Measurements from ENCODE around the gene STARD3. TPM values are rescaled to one million over a fixed set of nuclear protein-coding genes. Genes with fewer than 3 reads are reported as not detected.
A peak's percentile ranks its signal among the peaks of the same experiment; 100 is the strongest.

STARD3 gene
- total RNA-seq, 1 experiment from 2014 or later = 61.8 TPM

DNA sequence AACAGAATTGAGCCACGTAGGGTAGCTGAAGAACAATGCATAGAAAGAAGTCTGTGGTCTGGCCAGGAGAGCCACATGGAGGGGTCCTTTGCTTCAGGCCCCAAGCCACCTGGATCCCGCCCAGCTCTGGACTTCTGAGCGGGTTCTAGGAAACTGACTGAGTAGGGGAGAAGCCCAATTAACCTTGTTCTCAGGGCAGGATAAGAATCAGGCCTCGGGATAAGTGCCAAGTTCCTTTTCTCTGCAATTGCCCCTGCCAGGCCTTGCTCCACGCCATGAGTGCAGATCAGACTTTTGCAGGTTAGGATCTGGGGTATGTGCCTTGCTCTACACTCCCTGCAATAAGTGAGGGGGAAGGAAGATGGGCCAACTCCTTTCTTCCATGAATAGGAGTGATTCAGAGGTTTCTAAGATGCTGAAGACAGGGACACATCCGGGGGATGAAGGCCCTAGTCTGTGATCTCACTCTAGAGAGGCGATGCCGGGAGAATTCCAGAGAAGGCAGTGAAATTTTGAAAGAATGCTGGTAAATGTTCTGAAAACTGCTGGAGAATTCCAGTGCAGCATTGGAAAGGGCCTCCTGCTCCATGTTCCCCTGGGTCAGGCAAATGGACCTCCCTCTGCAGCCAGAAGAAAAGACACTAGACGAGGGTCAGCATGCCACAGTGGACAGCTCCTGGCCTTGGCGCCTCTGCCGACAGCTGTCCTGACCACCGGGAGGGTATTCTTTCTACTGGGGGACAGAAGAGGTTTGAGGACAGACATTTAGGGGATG, 35.0 kb upstream of the STARD3 start:
- Histone ChIP-seq H3K4me3 (no peak overlapping the region), H3K36me3 (no peaks in the 10 kb centered on the region), H3K9me3 (no peaks in the 10 kb centered on the region), H3K27me3 (peaks cover 97% of the 10 kb centered on the region)
- DNase-seq = no peak

DNA sequence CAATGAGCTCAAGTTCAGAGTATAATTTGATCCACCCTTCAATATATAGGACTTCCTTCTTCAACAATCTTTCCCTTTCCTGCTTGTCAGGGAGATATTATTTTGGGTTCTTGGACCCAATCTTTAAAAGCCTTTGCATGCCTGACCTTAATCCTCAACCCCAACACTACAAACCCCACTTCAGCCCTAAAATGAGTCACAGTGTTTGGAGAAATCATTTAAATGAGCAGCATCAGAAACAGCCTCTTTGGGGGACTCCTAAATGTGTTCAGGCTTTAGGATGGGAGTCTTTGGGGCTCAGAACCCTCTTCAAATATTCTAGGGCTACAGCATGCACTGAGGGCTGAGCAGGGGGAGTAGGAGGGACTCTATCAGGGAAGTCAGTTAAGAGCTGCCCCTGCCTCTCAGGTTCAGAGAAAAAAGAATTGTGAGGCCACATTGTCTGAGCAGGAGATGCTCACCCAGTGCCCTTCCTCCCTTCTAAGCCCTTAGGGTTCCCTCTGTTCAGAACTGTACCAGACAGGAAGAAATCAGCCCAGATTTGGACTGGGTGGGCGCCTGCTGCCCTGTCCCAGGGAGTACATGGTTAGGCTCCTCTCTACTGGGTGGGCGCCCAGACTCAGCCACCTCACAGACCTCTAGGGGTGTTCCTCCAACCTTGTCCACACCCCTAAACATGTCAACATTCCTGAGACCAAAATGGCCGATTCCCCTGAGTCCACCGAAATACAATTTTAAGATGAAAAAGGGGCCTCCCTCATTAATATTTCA, 34.2 kb upstream of the STARD3 start:
- DNase-seq = no peak
- Histone ChIP-seq H3K4me3 (no peak overlapping the region), H3K36me3 (no peaks in the 10 kb centered on the region), H3K27me3 (peaks cover 98% of the 10 kb centered on the region), H3K9me3 (no peaks in the 10 kb centered on the region)

DNA sequence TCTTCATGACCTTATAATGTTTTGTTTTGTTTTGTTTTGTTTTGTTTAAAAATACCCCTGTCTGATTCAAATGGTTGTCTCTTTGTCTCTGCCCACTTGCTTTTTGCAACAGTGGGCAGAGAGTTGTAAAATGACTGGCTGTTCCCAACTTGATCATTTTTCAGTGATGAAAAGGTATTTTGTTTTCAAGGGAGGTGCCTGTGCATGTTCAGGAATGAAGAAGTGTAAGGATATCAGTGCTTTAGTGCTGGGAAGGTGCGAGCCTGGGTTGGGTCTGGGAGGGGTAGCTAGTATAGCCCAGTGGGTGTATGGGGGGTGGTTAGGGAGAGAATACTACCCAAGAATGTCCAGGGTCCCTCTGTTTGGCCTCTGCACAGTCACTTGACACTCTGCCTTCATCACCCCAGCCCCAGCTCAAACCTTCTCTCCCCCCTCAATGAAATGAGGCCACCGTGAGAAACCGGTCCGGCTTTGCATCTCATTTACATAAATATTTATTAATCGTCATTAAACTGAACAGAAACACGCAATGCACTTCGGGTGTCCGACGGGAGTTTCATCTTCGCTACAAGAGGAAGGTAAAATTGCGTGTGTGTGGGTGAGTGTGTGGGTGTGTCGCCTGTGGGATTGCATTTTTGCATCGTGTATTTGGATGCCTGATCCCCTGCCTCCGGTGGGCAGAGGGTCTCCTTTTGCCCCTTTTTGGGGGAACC, 33.5 kb upstream of the STARD3 start:
- H3K27me3 ChIP-seq = peaks cover 98% of the 10 kb centered on the region
- DNase-seq = no peak
- no peak overlapping the region for H3K4me3 ChIP-seq
- no peaks in the 10 kb centered on the region for H3K36me3 ChIP-seq
- H3K9me3 ChIP-seq = no peaks in the 10 kb centered on the region

DNA sequence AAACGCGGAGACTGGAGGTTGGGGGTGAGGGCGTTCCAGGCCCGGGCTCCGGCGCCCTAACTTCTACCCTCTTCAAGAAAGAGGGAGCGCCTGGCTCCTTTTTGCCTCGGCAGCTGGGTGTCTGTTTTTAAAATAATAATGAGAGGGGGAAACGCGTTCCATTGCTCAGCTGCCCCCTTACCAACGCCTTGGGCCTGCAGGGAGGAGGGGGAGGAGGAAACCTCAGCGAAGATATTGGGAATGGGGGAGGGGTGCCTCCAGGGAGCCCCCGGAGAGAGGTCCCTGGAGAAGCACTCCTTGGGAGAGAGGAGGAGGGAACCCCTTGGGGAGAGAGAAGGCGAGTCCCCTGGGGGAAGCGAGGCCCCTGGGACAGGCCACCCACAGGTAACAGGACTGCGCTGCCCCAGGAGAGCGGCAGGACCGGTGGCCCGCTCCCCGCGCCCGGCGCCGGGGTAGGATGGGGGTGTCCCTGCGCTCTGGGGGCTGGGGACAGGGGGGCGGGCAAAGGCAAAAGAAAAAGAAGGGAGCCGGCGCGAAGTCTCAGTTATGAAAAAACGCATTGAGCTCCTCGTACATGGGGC, 31.9 kb upstream of the STARD3 start:
- Histone ChIP-seq H3K36me3 (no peaks in the 10 kb centered on the region), H3K27me3 (peaks cover 88% of the 10 kb centered on the region), H3K9me3 (no peaks in the 10 kb centered on the region), H3K4me3 (no peak overlapping the region)
- DNase-seq = no peak

DNA sequence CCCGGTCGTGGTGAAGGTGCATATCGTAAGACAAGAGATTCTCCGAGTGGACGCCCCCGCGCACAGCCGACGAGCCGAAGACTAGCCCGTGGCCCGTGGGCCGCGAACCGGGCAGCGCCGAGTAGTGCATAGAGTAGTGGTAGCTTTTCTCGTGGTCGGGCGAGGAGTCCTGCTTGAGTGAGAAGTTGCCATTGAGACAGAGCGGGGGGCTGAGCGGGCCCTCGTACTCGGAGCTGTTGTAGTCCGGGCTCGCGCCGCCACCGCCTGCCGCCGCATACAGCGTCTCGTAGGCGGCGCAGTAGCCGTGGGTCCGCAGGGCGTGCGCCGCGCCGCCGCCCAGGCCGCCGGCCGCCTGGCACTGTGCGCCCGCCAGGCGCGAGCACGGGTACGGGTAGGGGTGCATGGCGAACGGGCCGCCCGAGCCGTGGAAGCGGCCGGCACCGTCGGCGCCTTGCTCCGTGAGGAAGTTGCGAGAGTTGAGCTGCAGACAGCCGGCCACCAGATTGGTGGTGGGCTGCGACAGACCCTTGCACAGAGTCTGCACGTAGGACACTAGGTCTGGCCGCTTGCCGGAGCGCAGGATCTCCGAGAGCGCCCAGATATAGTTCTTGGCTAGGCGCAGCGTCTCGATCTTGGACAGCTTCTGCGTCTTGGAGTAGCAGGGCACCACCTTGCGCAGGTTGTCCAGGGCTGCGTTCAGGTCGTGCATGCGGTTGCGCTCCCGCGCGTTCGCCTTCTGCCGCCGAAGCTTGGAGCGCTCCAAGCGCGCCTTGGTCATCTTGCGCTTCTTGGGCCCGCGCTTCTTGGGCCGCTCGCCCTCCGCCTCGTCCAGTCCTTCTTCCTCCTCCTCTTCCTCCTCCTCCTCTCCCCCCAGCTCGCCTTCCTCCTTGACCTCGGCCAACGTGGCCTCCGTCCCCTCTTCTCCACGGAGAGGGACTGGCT, 31.2 kb upstream of the STARD3 start:
- Histone ChIP-seq H3K27me3 (peaks cover 80% of the 10 kb centered on the region), H3K9me3 (no peaks in the 10 kb centered on the region), H3K4me3 (no peak overlapping the region), H3K36me3 (no peaks in the 10 kb centered on the region)
- no peak for DNase-seq

DNA sequence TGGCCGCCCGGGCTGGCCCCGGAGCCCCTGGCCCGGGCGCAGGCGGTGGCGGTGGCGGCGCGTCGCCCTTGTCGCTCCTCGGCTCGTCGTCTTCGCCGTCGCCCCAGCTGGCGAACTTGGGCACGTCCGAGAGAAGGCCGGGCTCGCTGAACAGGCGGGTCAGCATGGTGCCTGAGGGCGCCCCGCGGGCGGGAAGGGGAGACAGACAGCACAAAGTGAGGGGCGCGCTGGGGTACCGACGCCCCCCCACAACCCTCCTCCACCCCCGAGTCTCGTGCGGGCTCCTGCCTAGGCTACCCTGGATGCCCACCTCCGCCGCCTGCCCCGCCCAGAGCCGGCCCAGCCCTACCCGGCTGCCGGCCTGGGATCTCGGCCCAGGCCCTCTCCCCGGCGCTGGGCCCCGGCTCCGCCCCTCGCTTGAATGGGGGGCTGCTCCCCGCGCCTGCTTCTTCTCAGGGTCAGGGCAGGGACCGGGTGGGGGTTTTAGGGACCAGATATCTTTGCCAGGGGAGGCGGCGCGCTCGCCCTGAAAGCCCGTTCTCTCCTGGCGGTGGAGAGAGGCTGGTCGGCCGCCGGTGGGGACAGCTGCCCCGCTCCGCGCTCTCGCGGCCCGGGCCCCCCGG, 30.4 kb upstream of the STARD3 start:
- no peak for DNase-seq

DNA sequence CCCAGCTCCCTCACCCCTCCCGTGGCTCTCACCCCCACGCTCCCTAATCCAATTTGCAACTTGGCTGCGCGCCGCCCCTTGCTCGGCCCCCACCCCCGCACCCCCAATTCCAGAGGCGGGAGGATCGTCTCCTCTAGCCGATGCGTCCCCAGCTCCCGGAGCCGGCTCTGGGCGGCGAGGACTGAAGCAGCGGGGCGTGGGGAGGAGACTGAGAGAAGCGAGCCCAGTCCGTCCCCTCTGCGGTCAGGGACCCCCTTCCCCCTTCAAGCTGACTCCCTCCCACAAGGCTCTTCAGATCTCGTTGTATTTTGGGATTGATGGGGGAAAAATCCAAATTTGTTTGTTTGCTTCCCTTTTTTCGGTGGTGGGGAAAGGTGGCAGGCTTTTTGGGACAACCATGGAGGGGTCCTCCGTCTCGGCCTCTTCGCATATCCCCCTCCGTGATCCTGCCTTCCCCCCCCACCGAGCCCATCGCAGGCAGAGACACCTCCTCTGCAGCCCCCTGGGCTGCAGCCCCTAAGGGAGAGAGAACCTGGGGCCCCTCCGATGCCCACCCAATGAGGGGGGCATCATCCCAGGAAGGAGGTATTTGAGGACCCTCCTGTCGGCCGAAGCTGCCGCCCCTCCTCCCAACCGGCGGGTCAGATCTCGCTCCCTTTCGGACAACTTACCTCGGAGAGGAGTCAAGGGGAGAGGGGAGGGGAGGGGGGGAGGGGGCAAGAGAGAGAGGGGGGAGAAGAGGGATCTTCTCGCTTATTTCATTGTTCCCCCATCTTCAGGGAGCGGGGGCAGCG, 29.7 kb upstream of the STARD3 start:
- no peaks in the 10 kb centered on the region for H3K36me3 ChIP-seq
- peaks cover 65% of the 10 kb centered on the region for H3K27me3 ChIP-seq
- DNase-seq = no peak
- no peaks in the 10 kb centered on the region for H3K9me3 ChIP-seq
- H3K4me3 ChIP-seq = no peak overlapping the region

More for the DNA sequence above, 30.4 kb upstream of the STARD3 start:
- peaks cover 72% of the 10 kb centered on the region for H3K27me3 ChIP-seq
- peak overlapping the region; percentile 9; the same call in 1 of the 2 replicates for H3K4me3 ChIP-seq
- no peaks in the 10 kb centered on the region for H3K36me3 ChIP-seq
- no peaks in the 10 kb centered on the region for H3K9me3 ChIP-seq

DNA sequence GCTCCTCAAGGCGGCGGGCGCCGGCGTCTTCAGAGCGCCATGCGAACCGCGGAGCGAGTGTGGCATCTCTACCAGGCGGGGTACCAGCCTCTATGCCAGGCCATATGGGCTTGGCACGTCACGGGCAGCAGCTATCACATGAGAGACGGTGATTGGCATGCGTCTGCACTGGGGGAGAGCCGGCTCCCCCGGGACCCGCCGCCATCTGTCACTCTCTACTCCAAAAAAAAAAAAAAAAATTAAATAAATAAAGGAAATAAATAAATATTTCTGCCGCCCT, 29.2 kb upstream of the STARD3 start, which contains the start of gene NEUROD2:
Gene NEUROD2 (minus strand): TSS at position 70 of the 280 bp plus-strand sequence. CDS start 1,321 bp downstream, outside the sequence.
- Histone ChIP-seq H3K4me3 (peak within 1 kb of the TSS; percentile 9; the same call in 1 of the 2 replicates), H3K9me3 (no peaks in the 10 kb centered on the region), H3K36me3 (no peaks in the 10 kb centered on the region), H3K27me3 (peaks cover 60% of the 10 kb centered on the region)
- DNase-seq = no peak

DNA sequence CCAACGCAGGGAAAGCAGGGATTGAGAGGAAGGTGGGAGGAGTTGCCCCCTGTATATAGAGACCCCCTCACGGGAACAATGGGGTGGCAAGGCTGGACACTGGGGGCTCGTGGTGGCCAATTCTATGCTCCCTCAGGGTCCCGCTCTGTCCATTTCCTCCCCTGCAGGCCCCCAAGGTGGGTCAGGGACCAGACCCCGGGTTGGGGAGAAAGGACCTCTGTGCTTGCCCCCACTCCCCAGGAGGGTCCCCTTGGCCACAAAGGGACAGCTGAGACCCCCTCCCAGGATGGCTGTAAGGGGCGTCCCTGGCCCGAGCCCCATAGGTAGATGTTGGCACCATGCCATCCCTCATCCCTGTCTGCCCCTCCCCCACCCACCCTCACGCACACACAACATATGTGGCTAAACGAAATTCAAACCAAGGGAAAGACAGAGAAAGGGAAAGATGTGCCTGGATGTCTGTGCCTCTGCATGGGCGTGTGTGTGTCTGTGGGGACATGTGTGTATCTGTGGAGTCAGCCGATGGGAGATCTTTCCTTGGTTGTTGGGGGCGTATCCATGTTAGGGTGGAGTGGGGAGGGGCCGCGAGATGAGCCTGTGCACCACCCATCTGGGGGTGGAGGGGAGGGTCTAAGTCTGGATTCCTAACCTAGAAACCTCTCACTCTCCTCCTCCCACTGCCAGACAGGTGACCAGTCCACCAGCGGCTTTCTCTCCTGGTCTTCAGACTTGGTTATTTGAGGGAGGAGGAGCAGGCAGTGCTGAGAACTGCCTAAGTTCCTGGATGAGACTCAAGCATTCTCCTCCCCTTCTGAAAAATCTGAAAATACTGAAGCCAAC, 28.6 kb upstream of the STARD3 start:
- no peak overlapping the region for H3K4me3 ChIP-seq
- peaks cover 54% of the 10 kb centered on the region for H3K27me3 ChIP-seq
- H3K36me3 ChIP-seq = no peaks in the 10 kb centered on the region
- DNase-seq = no peak
- no peaks in the 10 kb centered on the region for H3K9me3 ChIP-seq

DNA sequence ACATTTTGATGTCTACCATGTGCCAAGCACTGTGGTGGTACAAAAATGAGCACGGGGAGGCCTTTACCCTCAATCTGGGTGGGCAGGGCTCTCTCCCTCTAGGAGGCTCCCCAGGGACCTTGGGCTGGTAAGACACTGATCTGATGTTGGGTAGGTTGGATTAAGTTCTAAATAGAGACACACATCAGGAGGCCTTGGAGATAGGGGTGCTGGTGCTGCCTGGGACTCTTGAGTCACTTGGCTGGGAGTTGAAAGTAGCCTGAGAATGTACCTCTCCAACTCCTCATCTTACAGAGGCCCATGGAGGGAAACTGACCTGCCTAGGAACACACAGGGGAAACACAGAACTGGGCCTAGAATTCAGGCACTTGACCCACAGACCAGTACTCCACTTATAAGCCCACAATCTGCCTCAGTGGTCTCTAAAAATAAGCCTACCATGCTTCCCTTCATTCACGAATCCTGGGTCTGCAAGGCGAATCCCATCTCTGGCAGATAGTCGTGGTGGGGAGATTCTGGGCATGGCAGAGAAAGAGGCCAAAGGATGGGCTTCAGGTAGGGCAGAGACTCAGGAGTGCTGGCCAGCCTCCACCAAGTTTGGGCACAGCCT, 27.4 kb upstream of the STARD3 start:
- H3K9me3 ChIP-seq = no peaks in the 10 kb centered on the region
- no peaks in the 10 kb centered on the region for H3K36me3 ChIP-seq
- H3K4me3 ChIP-seq = no peak overlapping the region
- H3K27me3 ChIP-seq = peaks cover 44% of the 10 kb centered on the region
- no peak for DNase-seq

DNA sequence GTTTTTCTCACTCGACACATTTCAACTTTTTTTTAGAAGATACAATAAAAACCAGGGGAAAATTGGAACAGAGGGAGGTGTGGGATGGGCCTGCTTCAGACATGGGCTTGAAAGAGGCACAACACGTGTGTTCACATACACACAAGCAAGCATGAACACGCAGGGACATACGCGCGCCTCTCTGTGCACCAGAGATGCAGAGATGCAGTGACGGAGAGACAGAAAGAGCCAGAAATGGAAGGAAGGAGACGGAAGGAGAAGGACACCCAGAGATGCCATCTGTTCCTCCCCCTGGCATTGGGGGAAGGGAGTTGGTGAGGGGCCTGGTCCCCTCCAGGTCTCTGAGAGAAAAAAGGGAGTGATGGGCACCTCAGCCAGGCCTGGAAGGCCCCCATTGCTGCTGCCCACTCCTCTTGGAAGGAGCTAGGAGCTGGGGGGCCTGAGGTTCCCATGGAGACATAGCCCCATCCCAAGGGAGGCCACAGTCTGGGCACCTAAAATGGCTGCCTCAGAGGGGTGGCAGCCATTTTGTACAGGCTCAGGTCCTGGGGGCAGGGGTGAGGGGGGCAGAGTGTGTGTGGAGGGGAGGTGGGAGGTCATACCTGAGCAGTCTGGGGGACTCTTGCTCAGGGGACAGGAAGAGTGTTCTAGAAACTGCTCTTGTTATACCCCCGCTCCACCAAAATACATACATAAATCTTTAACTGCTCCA, 25.4 kb upstream of the STARD3 start:
- no peak overlapping the region for H3K4me3 ChIP-seq
- peaks cover 24% of the 10 kb centered on the region for H3K27me3 ChIP-seq
- no peaks in the 10 kb centered on the region for H3K36me3 ChIP-seq
- H3K9me3 ChIP-seq = no peaks in the 10 kb centered on the region
- no peak for DNase-seq

DNA sequence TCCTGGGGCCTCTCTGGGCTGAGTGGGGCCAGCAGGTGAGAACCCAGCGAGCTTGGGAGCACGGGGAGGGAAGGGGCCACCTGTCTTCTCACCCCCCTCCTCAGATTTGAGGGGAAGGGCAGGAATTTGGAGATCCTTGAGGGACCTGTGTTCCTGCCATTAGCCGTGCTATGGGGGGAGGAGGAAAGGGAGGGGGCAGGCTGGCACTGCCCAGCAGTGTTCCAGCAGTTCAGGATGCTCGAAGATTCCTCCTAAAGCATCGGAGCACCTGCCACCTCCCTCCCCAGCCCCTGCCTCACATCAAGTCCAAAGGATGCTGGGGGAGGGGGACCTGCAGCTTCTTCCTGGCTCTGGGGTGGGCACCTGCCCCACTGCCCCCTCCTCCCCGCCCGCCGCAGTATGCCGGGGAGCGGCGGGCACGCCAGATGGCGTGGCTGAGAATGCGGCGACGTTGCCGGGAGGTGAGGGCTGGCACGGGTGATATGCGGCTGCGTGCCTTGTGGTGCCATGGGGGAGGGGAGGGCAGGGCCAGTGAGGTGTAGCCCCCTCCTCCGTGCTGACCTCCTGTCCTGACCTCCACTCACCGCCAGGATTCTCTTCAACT, 24.6 kb upstream of the STARD3 start:
- Histone ChIP-seq H3K9me3 (no peaks in the 10 kb centered on the region), H3K27me3 (peaks cover 16% of the 10 kb centered on the region), H3K4me3 (no peak overlapping the region), H3K36me3 (no peaks in the 10 kb centered on the region)
- DNase-seq = no peak

DNA sequence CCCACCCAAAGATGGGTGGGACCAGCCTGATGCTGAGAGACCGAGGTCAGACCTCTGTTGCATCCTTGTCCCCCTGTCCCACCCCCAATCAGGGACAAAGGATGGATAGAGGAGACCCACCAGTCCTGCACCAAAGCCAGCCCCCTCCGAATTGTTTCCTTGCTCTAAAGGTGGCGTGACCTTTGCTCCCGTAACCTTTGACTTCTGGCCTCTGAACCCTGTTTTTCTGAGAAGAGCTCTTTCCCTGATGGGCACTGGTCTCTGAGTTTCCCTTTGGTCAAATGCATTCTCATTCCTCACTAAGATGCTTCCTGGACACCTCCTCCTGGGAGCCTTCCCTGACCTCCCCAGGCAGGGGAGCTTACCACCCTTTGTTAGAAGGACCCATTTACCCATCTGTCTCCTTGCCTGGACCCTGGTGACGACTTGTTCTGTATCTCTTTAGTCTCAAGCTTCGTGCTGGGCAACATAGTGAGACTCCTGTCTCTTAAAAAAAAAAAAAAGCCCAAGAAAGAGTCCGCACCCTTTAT, 23.9 kb upstream of the STARD3 start:
- no peak overlapping the region for H3K4me3 ChIP-seq
- no peaks in the 10 kb centered on the region for H3K9me3 ChIP-seq
- no peaks in the 10 kb centered on the region for H3K36me3 ChIP-seq
- no peak for DNase-seq
- H3K27me3 ChIP-seq = peaks cover 10% of the 10 kb centered on the region
